GM21717 (cell line): ENCODE measurements around the gene FAM234A.
"Not testable (repeated sequence)": the region's sequence is repeated elsewhere in the genome, so short reads cannot be mapped to it uniquely, and the experiment has no call there.

Source experiments
- ATAC-seq: cut with Tn5 transposase; IDR thresholded peaks from one replicate; pipeline ENCODE4 v1.9.1; 2021; ENCODE audit warnings: mild to moderate bottlenecking, moderate library complexity; ENCODE audit not compliant: unreplicated experiment

Gene FAM234A

GRCh38 chr16:234468-235305 is at the start of gene FAM234A:
Gene FAM234A, plus strand, starts transcription at chr16:234821. Its CDS starts 19,593 bp downstream, at chr16:254414.
- peak; percentile 66 for ATAC-seq

GRCh38 chr16:185213-185612 is 49.4 kb upstream of the FAM234A start:
- ATAC-seq = no peak

DNA sequence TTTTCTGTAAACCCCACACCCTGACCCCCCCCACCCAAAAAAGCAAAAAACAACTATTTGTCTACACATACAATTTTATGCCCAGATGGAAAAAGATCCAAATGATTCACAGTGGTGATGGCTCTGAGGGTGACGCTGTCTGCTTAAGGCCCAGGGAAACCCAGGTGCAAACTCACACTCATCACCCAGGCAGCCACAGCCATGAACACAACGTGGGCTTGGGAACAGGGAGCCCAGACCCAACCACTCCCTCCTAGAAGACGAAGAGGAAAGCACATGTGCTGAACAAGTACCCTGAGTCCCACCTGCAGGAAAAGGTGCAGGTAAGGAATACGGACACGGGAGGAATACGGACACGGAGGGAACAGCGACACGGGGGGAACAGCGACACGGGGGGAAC is 48.9 kb upstream of the FAM234A start:
- no peak for ATAC-seq

DNA sequence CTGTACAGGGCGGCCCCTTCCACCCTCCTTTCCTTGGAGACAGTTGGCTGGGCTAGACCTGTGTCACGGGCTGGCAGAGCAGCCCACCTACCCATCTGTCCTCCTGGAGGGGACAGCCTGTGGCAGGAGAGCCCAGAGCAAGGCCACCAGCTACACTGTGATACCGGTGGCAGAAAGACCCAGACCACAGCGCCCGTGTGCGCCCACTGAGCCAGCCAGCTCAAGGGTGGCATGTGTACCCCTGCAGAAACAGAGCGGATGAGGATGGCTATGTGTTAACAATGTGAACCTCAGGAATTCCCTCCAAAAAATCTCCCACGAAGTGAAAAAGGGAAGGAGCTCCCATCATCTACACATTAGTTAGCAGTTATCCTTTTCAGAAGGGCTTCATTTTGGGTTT is 47.3 kb upstream of the FAM234A start:
- no peak for ATAC-seq

DNA sequence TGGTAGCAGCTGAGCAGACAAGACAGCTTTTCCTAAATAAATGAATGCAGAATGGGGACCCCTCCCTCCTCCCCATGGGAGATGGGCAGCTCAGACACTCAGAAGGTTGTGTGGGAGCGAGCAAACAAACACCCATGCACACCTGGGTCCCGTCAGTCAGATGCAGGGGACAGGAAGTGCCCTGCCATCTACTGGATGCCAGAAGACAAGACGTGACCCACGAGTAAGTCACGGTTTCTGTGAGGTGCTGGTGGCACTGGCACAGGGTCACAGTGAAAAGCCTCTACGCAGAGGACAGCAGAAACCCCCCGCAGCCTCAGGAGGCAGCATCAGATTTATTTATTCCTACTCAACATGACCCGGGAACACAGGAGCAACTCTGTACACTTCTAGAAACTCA is 45.9 kb upstream of the FAM234A start:
- ATAC-seq = no peak

GRCh38 chr16:189604-190186 is 44.9 kb upstream of the FAM234A start:
- ATAC-seq = no peak

DNA sequence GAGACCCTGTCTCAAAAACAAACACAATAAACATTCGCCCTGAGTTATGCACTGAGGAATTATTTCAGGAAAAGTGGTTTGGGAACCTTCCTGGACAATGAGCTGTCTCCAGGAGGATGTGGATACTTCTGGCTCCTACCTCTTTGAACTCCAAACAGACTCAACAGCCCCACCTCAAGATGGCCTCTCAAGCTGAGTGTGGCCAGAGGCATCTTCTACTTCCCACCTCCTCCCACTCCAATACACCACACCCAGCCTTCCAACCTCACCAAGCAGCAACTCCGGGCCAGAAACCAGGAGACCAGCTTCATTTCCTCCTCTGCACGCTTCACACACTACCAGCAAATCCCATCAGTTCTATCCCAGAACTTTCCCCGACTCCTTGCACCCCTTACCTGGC is 42.8 kb upstream of the FAM234A start:
- no peak for ATAC-seq

DNA sequence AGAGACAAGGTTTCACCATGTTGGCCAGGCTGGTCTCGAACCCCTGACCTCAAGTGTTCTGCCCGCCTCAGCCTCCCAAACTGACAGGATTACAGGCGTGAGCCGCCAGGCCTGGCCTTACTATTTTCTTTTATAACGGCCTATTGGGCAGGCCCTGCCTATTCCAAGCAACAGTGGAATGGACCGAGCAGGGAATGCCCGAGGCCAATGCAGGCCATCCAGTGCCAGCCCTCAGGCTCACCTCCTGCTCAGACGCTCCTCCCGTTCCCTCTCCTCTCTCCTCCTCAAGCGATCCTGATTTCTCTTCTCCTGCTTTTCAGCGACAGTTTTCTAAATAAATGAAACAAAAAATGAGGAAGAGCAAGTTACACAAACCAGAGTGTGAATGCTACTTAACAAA is 41.9 kb upstream of the FAM234A start:
- ATAC-seq = no peak

- no peak for ATAC-seq
Measured at GRCh38 chr16:193441-193840, 41.2 kb upstream of the FAM234A start.

DNA sequence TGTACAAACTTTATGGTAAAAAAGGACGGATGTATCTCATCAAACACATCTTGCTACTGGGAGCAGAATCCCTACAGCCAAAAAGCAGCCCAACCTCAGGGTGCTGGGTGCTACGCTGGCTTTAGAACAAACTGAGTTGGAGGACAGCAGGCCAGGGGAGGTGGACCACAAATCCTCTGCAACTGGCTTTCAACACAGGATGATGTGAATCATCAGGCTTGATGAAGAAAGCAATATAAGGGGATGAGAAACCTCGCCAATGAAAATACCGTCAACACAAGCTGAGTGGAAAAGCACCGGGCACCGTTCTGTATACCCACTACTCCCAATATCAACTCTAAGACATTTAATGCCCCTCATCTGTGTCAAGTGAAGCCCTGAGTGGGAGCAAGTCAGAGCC is 40.1 kb upstream of the FAM234A start:
- no peak for ATAC-seq

DNA sequence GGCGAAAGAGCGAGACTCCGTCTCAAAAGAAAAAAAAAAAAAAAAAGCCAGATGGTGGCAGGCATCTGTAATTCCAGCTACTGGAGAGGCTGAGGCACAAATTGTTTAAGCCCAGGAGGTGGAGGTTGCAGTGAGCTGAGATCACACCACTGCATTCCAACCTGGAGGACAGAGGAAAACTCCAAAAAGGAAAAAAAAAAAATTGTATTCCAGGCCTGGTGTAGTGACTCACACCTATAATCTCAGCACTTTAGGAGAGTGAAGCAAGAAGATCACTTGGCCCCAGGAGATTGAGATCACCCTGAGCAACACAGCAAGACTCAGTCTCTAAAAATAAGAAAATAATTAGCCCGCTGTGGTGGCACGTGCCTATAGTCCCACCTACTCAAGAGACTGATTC is 34.2 kb upstream of the FAM234A start:
- no peak for ATAC-seq

DNA sequence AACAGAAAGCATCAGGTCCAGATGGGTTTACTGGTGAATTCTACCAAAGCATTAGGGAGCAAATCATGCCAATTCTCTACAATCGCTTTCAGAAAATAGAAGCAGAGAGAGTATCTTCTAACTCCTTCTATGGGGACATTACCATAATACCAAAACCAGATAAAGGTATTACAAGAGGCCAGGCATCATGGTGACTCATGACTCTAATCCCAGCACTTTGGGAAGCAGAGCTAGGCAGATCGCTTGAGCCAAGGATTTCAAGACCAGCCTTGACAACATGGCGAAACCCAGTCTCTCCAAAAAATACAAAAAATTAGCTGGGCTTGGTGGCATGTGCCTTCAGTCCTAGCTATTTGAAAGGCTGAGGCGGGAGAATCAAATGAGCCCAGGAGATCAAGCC is 31.4 kb upstream of the FAM234A start:
- ATAC-seq = no peak

GRCh38 chr16:204046-204445 is 30.6 kb upstream of the FAM234A start:
- ATAC-seq = not testable (repeated sequence)

GRCh38 chr16:209359-209758 is 25.3 kb upstream of the FAM234A start:
- not testable (repeated sequence) for ATAC-seq

DNA sequence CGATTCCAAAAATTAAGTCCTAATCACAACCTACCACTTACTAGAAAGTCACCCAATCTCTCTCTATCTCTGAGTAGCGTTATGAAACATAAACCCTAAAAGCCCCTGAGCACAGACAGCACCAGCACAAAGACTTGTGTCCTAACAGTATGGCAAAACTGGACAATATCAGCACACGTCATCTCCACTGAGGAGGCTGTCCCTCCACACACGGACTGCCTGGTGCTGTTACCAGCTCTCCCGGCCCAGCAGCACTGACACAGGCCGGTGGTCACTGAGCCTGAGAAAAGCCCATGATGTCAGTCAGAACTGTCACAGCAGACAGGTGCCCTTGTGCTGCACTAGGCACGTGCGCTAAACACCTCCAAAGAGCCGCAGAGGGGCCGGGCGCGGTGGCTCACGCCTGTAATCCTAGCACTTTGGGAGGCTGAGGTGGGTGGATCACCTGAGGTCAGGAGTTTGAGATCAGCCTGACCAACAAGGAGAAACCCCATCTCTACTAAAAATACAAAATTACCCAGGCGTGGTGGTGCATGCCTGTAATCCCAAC is 22.9 kb upstream of the FAM234A start:
- not testable (repeated sequence) for ATAC-seq

DNA sequence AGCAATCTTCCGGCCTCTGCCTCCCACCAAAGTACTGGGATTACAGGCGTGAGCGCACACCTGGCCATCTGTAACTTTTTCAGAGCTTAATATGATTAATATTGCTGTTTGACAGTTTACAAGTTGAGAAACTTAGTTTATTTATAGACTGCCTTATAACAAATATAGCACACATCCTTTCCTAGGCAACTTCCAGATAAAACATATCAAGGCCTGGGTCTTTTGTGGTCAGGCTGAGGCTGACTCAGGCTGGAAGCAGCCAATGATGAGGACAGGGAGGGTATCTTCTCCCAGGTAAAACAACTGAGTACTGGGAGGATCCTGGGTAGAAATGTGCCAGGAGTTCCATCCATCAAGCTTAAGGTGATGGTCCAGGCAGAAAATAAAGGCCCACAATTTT is 21.6 kb upstream of the FAM234A start:
- no peak for ATAC-seq

DNA sequence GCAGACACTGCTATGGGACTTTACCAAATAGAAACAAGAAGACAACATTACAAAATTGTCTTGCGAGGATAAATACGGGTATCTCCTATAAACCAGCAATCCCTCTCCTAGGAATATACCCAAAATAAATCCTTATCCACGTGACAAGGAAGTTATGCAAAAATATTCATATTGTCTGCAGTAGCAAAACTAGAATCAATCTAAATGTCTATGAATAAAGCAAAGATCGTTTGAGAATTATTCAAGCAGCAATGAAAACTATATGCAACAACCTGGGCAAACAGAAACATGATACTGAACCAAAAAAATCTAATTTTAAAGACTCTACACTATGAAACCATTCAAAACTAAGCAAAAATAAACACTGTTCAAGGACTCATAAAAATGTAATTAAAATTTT is 14.6 kb upstream of the FAM234A start:
- ATAC-seq = no peak

GRCh38 chr16:228151-228851 is 6.3 kb upstream of the FAM234A start:
- ATAC-seq = peak; percentile 1

GRCh38 chr16:228852-229730 is 5.5 kb upstream of the FAM234A start, which contains the start of gene LUC7L:
Gene LUC7L, minus strand, starts transcription at chr16:229449. Its CDS starts 110 bp downstream, at chr16:229339.
- ATAC-seq = peak; percentile 58

DNA sequence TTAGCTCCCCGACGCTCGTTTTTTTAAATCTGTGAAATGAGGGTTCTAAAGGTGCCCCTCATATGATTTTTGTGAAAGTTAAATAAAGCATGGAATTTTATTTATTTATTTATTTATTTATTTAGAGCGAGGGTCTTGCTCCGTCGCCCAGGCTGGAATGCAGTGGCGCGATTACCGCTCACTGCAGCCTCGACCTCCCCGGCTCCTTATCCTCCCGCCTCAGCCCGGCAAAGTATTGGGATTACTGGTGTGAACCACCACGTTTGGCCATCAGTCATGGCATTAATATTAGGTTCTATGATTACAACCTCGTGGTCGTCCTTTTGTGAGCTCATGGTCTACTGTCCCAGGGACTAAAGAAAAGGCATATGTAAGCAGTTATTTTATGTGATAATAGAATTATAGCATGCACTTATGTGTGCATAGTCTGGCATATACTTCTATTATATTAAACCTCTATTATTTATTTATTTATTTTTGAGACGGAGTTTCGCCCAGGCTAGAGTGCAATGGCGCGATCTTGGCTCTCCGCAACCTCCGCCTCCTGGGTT is 4.8 kb upstream of the FAM234A start:
- ATAC-seq = no peak
